K562 (cell line): Measurements from ENCODE around the gene ISCA1. TPM values are rescaled to one million over a fixed set of nuclear protein-coding genes. Genes with fewer than 3 reads are reported as not detected.
A peak's percentile ranks its signal among the peaks of the same experiment; 100 is the strongest.

ENCODE experiments used
- CHD2 ChIP-seq: IDR thresholded peaks from 2 replicates; pipeline ENCODE4 v1.6.1; 2011; ENCODE audit warnings: low read depth, low read length
- CHD7 ChIP-seq: fragments of 200-600 bp; sonication (generic); IDR thresholded peaks from one replicate; pipeline ENCODE4 v1.6.1; 2012; ENCODE audit warnings: mild to moderate bottlenecking, low read depth, low read length, inconsistent platforms
- ELK1 ChIP-seq: sonication (generic); formaldehyde crosslinking; IDR thresholded peaks from 2 replicates; pipeline ENCODE4 v1.8.1; 2022; ENCODE audit warnings: missing genetic modification reagents
- ESRRB ChIP-seq: fragments of 250-450 bp; sonication (Bioruptor Pico); IDR thresholded peaks from 2 replicates; pipeline ENCODE4 v1.5.0; 2020; ENCODE audit warnings: mild to moderate bottlenecking, moderate library complexity, borderline replicate concordance
- PBX2 ChIP-seq, 2 experiments: IDR thresholded peaks in 1 of 2; conservative IDR thresholded peaks in 1 of 2; 2 replicates each; pipeline ENCODE4 v1.6.1; 2016; ENCODE audit warnings: low read depth in 2 of 2, mild to moderate bottlenecking in 1 of 2, missing compliant biosample characterization in 1 of 2, missing genetic modification characterization in 1 of 2, moderate library complexity in 1 of 2
- PHF8 ChIP-seq: fragments of 200-600 bp; sonication (generic); IDR thresholded peaks from 2 replicates; pipeline ENCODE4 v1.6.1; 2012; ENCODE audit warnings: mixed run types, mild to moderate bottlenecking, inconsistent platforms, low read length, moderate library complexity, borderline replicate concordance
- TCF3 ChIP-seq: sonication (generic); formaldehyde crosslinking; IDR thresholded peaks from 2 replicates; pipeline ENCODE4 v1.4.0; 2020; ENCODE audit warnings: mild to moderate bottlenecking, missing genetic modification reagents
- ZNF639 ChIP-seq, 2 experiments: fragments of 200-800 bp in 1 of 2; sonication (Bioruptor generic) in 1 of 2; sonication (generic) in 1 of 2; formaldehyde crosslinking in 1 of 2; IDR thresholded peaks in 1 of 2; conservative IDR thresholded peaks in 1 of 2; 2 replicates each; pipeline versions ENCODE4 v1.5.0 to v1.6.1; 2016 to 2020; ENCODE audit warnings: missing compliant biosample characterization in 1 of 2, missing genetic modification characterization in 1 of 2, missing genetic modification reagents in 1 of 2
- polyA plus RNA-seq, 8 experiments: library from polyadenylated mRNA; depleted of rRNA in 4 of 8; stranded (reverse) in 5 of 8; unstranded in 3 of 8; fragments of >200 nt; fragmentation: Nextera tagmentation in 2 of 8; fragmentation: Illumina TruSeq in 1 of 8; extraction: Ambion mirVana in 2 of 8; extraction: Trizol in 1 of 8; gene quantifications; 2 replicates each; pipeline versions ENCODE4 v1.2.1 to v1.2.3, GENCODE V29; 2011 to 2014; ENCODE audit warnings: inconsistent platforms in 1 of 8, missing spikeins in 1 of 8
- total RNA-seq, 7 experiments: library from RNA; depleted of rRNA in 6 of 7; stranded (reverse); fragments of >200 nt in 6 of 7; fragmentation: Illumina TruSeq in 2 of 7; extraction: Trizol in 2 of 7; gene quantifications; 2 replicates each; pipeline versions ENCODE4 v1.2.1 to v1.2.3, GENCODE V29; 2011 to 2021; ENCODE audit warnings: low replicate concordance in 1 of 7

ISCA1 gene
- total and polyA plus RNA-seq, 9 of the 15 experiments (the other 6 are each of a cell fraction or from before 2014, with no cell fraction given), result 6.5 to 27.1 (median 20.0) TPM

GRCh38 chr9:86286278-86286677 is 3.9 kb upstream of the ISCA1 start (continued):
- TF ChIP-seq PBX2 (CRISPR knock-in tag; IDR thresholded peaks at IDR 0.05; ENCODE audit: low read depth), result no peak
- TF ChIP-seq PBX2 (tag; conservative IDR thresholded peaks at IDR 0.05; ENCODE audit: low read depth), result no peak
- TF ChIP-seq TCF3, result peak; percentile 85
- no peak for TF ChIP-seq CHD2
- no peak for TF ChIP-seq ELK1
- TF ChIP-seq PHF8, result no peak
- TF ChIP-seq ZNF639 (CRISPR knock-in tag; conservative IDR thresholded peaks at IDR 0.05 in 1 of 2, IDR thresholded peaks at IDR 0.05 in 1 of 2), result no peak
- no peak for TF ChIP-seq CHD7
- TF ChIP-seq ESRRB (CRISPR knock-in tag), result no peak
